RWPE1 (cell line): ENCODE data around the gene QRICH1.
A peak's percentile ranks its signal among the peaks of the same experiment; 100 is the strongest.

Experiments
- CTCF ChIA-PET: fragments of 350-600 bp; sonication (Branson Sonifier 250); formaldehyde crosslinking; extraction: SDS; loops from one replicate; lab custom pipeline; 2021; lab: Yijun Ruan, JAX
- POLR2A ChIA-PET: fragments of 400-600 bp; formaldehyde crosslinking; extraction: SDS; loops from one replicate; lab custom pipeline; 2020; ENCODE audit warnings: antibody characterized with exemption; ENCODE audit not compliant: low non-redundant PET; lab: Yijun Ruan, JAX
- DNase-seq: peaks from one replicate; pipeline ENCODE4 v3.0.0; 2012; ENCODE audit warnings: low spot score
- H3K27ac ChIP-seq: fragments of 450-650 bp; 2 replicates; pipeline ENCODE4 v1.5.1; 2017
- CTCF ChIP-seq: fragments of 450-650 bp; conservative IDR thresholded peaks from 2 replicates; pipeline ENCODE4 v1.5.1; 2017; ENCODE audit warnings: low read depth, mild to moderate bottlenecking

Gene QRICH1

GRCh38 chr3:49025793-49026520 lies 67.9 kb downstream of the QRICH1 start:
- no peak for DNase-seq
- no peak for TF ChIP-seq CTCF
- CTCF ChIA-PET, result no interaction called here
- peak overlapping the region; percentile 98 for H3K27ac ChIP-seq
- POLR2A ChIA-PET, result no interaction called here

DNA sequence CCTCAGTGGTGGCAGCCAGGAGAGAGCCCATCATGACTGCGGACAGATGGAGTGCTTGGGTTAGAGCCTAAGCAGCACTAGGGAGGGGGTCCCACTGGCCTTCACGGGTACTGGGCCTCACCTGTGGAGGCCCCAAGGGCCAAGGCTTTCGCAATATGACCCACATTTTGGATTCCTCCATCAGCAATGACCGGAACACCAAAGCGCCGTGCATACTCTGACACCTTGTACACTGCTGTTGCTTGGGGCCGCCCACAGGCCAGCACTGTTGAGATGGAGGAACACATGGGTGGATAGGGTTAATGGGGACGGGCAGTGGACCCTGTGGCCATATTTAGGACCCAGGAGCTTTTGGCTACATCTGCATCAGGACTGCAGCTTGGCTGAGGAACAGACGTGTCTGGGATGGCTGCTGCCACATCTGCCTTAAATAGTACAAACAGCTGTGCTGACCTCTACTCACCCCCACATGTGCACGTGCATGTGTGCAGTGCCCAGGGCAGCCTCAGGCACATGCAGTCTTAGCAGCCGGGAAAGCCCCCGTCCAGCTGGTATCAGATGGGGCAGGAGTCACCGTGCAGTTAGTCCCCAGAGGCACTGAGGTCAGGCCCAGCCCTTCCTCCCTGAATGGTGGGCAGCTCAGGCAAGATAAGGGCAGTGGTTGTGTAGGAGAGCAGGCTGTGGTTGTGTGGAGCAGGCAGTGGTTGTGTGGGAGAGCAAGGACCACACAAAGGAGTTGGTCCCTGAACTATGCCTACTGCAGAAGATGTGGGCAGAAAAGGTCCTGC lies 68.7 kb downstream of the QRICH1 start:
- no peak for DNase-seq
- POLR2A ChIA-PET, result no interaction called here
- peak overlapping the region; percentile 98 for H3K27ac ChIP-seq
- CTCF ChIA-PET, result no interaction called here
- TF ChIP-seq CTCF, result no peak

DNA sequence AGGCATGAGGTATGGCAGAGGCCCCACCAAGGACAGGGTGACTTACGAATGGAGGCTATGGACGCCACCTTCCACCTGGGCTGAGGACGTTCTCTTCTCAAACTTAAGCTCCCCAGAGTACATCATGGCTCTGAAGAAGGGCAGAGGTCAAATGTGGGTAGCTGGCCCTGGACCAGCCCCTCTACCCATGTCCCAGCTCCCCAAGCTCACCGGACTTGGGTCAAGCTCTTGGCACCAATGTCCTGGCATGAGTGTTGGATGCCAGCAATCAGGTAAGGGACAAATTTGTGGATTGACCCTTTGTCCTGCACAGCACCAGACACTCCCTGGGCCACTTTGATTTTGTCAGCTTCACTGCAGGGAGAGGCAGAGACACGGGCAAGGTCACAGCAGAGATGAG lies 69.4 kb downstream of the QRICH1 start:
- ChIA-PET POLR2A (no interaction called here), CTCF (interaction anchor here (0.7 kb wide), 1 partner anchor 144 kb away, joined by 3 read pairs; no protein-coding TSS in a partner anchor)
- H3K27ac ChIP-seq, result peak overlapping the region; percentile 98
- no peak for DNase-seq
- TF ChIP-seq CTCF, result no peak

DNA sequence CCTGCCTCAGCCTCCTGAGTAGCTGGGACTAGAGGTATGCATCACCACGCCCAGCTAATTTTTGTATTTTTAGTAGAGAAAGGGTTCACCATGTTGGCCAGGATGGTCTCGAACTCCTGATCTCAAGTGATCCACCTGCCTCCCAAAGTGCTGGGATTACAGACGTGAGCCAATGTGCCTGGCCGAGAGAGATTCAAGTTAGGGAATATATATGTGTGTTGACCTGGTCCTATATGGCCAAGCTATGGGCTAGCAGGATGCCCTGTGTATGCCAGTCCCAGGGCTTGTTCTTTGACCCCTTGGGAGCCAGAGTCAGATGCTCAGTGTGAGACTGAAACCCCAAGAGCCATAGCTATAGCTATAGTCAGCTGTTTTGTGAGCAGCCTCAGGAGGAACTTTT lies 70.1 kb downstream of the QRICH1 start:
- POLR2A ChIA-PET, result no interaction called here
- H3K27ac ChIP-seq, result peak overlapping the region; percentile 98
- DNase-seq, result no peak
- TF ChIP-seq CTCF, result no peak
- CTCF ChIA-PET, result interaction anchor here (0.7 kb wide), 1 partner anchor 144 kb away, joined by 3 read pairs; no protein-coding TSS in a partner anchor

DNA sequence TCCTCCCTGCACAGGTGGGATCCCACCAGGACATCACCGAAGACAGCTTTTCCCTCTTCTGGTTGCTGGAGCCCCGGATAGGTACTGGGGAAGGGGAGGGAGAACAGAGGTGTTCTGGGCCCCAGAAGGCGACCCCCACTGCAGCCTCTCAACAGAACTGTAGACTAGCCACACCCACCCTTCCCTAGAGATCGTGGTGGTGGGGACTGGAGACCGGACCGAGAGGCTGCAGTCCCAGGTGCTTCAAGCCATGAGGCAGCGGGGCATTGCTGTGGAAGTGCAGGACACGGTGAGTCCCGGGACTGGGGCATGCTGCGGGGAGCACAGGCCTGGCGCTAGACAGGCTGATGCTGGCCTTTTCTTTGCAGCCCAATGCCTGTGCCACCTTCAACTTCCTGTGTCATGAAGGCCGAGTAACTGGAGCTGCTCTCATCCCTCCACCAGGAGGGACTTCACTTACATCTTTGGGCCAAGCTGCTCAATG lies 71.1 kb downstream of the QRICH1 start:
- no peak for TF ChIP-seq CTCF
- peak overlapping the region; percentile 98 for H3K27ac ChIP-seq
- POLR2A ChIA-PET, result interaction anchor here (1.0 kb wide), 1 partner anchor 18 kb away, joined by 5 read pairs; no protein-coding TSS in a partner anchor
- CTCF ChIA-PET, result no interaction called here
- no peak for DNase-seq
